Stimulated activated CD8-positive, alpha-beta memory T cell treated with anti-CD3 and anti-CD28 coated beads, Interleukin-15, amount 100 ng/mL, for 48 hours (primary cell): Measurements from ENCODE around the gene MTFP1.
"Not testable (repeated sequence)": the region's sequence is repeated elsewhere in the genome, so short reads cannot be mapped to it uniquely, and the experiment has no call there.

Experiments used
- DNase-seq, 2 donors: peaks; one replicate each; pipeline ENCODE4 v3.0.0-alpha.2; 2020; ENCODE audit warnings: low read depth in 2 of 2

The MTFP1 gene

GRCh38 chr22:30426388-30427353, 1.1 kb downstream of the MTFP1 start:
- peak; percentile 82 to 84 for DNase-seq

- no peak for DNase-seq
These were observed 2.3 kb downstream of the MTFP1 start for GRCh38 chr22:30427871-30428270.

GRCh38 chr22:30429887-30430286, 4.3 kb downstream of the MTFP1 start:
- DNase-seq: no peak

- DNase-seq: no peak
These were observed 5.4 kb downstream of the MTFP1 start for GRCh38 chr22:30430933-30431332.

- DNase-seq: no peak
These were observed 6.5 kb downstream of the MTFP1 start for GRCh38 chr22:30432096-30432495.

GRCh38 chr22:30432520-30432919, 7.0 kb downstream of the MTFP1 start:
- no peak for DNase-seq

GRCh38 chr22:30433227-30433626, 7.7 kb downstream of the MTFP1 start:
- no peak for DNase-seq

GRCh38 chr22:30433773-30434172, 8.2 kb downstream of the MTFP1 start:
- DNase-seq: no peak

GRCh38 chr22:30434843-30435242, 9.3 kb downstream of the MTFP1 start:
- no peak for DNase-seq

- peak; percentile 66 to 71 for DNase-seq
These were observed 10.1 kb downstream of the MTFP1 start for GRCh38 chr22:30435674-30436126.

GRCh38 chr22:30436196-30436595, 10.6 kb downstream of the MTFP1 start:
- DNase-seq: no peak

GRCh38 chr22:30438559-30438958, 13.0 kb downstream of the MTFP1 start:
- DNase-seq: no peak

GRCh38 chr22:30439226-30439625, 13.7 kb downstream of the MTFP1 start:
- no peak for DNase-seq

- DNase-seq: no peak
These were observed 14.3 kb downstream of the MTFP1 start for GRCh38 chr22:30439836-30440235.

GRCh38 chr22:30441088-30441487, 15.5 kb downstream of the MTFP1 start:
- DNase-seq: no peak

GRCh38 chr22:30444632-30445437, 19.3 kb downstream of the MTFP1 start:
- DNase-seq: no peak

- no peak for DNase-seq
These were observed 20.0 kb downstream of the MTFP1 start for GRCh38 chr22:30445438-30446145.

GRCh38 chr22:30447656-30448055, 22.1 kb downstream of the MTFP1 start:
- DNase-seq: no peak

GRCh38 chr22:30451488-30451887, 25.9 kb downstream of the MTFP1 start:
- not testable (repeated sequence) for DNase-seq

GRCh38 chr22:30452861-30453260, 27.3 kb downstream of the MTFP1 start:
- no peak for DNase-seq

- no peak for DNase-seq
These were observed 28.4 kb downstream of the MTFP1 start for GRCh38 chr22:30453731-30454510.
